HUES6 (cell line): ENCODE results near the gene ACAD8.
A peak's percentile ranks its signal among the peaks of the same experiment; 100 is the strongest.
"Not testable (repeated sequence)": the region's sequence is repeated elsewhere in the genome, so short reads cannot be mapped to it uniquely, and the experiment has no call there.

ENCODE experiments used
- H3K27ac ChIP-seq: 2 replicates; pipeline ENCODE4 v1.7.0; 2013; ENCODE audit warnings: low read depth, mild to moderate bottlenecking, low read length, inconsistent platforms
- H3K27me3 ChIP-seq: 2 replicates; pipeline ENCODE4 v1.6.1; 2013; ENCODE audit warnings: low read length; ENCODE audit not compliant: control insufficient read depth, insufficient read depth
- H3K36me3 ChIP-seq: 2 replicates; pipeline ENCODE4 v1.6.1; 2013; ENCODE audit warnings: low read length; ENCODE audit not compliant: control insufficient read depth, insufficient read depth
- H3K4me1 ChIP-seq: 2 replicates; pipeline ENCODE4 v1.6.1; 2013; ENCODE audit warnings: low read length; ENCODE audit not compliant: control insufficient read depth, insufficient read depth
- H3K4me3 ChIP-seq: 2 replicates; pipeline ENCODE4 v1.5.1; 2013; ENCODE audit warnings: low read depth, low read length
- H3K9ac ChIP-seq: one replicate; pipeline ENCODE4 v1.6.1; 2013; ENCODE audit warnings: mild to moderate bottlenecking, low read length
- H3K9me3 ChIP-seq: 2 replicates; pipeline ENCODE4 v1.6.1; 2013; ENCODE audit warnings: low read depth, low read length; ENCODE audit not compliant: control insufficient read depth, insufficient read depth

Gene ACAD8

DNA sequence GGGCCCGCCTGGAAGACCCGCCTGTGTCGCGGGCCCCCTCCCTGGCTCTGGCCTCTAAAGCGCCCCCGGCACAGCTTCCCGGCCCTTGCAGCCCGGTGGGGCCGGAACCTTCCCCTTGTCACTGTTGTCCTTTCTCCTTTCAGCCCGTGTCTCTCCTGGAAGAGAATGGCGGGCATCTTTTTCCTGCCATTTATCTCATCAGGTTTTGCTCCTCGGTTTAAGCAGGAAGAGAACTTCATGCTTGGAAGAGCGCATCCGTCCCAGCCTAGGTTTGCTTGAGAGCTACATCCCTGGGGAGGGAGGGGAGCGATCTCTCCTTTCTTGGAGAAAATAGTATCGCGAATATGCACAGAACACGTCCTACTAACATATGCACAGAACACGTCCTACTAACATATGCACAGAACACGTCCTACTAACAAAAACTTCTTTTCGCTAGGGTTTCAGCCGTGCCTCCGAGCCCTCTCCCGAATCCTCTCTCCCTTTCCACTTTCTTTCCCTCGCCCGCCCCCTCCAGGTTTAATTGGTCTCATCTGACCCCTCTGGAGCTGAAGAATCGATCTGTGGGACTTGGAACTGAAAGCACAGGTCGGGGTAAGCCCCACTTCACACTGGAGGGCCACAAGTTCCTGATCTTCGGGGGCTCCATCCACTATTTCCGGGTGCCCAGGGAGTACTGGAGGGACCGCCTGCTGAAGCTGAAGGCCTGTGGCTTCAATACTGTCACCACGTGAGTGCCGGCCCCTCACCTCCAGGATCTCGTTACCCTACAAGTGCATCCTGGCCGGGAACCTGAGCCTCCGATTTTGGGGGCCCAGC, 24.0 kb downstream of the ACAD8 start:
- Histone ChIP-seq H3K4me1 (peaks cover 29% of the 10 kb centered on the region), H3K27me3 (peaks cover 25% of the 10 kb centered on the region), H3K4me3 (peak overlapping the region; percentile 78), H3K36me3 (peaks cover 12% of the 10 kb centered on the region; the same call in 1 of the 2 replicates), H3K9ac (peak overlapping the region; percentile 75), H3K27ac (no peak overlapping the region), H3K9me3 (peaks cover 3% of the 10 kb centered on the region; the same call in 1 of the 2 replicates)

DNA sequence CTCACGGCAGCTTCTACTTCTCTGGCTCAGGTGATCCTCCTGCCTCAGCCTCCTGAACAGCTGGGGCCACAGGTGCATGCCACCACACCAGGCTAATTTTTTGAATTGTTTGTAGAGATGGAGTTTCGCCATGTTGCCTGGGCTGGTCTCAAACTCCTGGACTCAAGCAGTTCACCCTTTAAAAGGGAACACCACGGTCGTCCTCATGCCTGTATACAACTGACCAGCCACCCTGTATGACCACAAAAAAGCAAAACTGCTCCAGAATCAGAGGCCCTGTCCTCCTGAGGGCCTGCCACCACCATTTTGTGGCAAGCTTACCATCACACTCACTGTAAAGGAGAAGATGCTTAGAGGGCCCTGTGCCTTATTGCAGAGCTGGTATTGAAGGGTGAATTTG, 25.0 kb downstream of the ACAD8 start:
- no peak overlapping the region for H3K9ac ChIP-seq
- H3K27me3 ChIP-seq: peaks cover 25% of the 10 kb centered on the region
- no peak overlapping the region for H3K27ac ChIP-seq
- H3K4me3 ChIP-seq: no peak overlapping the region
- H3K9me3 ChIP-seq: peaks cover 3% of the 10 kb centered on the region; the same call in 1 of the 2 replicates
- H3K36me3 ChIP-seq: peaks cover 16% of the 10 kb centered on the region; the same call in 1 of the 2 replicates
- peaks cover 21% of the 10 kb centered on the region for H3K4me1 ChIP-seq

DNA sequence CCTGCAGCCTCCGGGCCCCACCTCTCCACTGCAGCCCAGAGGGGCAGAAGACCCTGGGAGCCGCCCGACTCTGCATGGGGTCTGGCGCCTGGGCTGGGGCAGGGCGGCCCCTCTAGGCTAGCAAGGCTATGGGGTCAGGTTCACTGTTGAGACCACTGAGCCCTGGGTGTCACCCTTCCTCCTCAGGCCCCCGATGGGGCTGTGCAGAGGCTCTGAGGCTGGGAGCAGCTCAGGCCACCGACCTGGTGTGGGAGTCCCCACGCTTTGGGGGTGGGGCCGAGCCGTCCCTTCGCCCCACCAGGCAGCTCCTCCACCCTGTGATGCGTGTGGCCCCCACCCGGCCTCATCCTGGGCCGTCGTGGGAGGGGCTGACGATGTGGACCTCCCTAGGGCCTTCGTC, 28.3 kb downstream of the ACAD8 start:
- not testable (repeated sequence) for H3K27me3 ChIP-seq, H3K4me1 ChIP-seq, H3K9me3 ChIP-seq, H3K9ac ChIP-seq, H3K27ac ChIP-seq, H3K4me3 ChIP-seq
- peaks cover 31% of the 10 kb centered on the region for H3K36me3 ChIP-seq

DNA sequence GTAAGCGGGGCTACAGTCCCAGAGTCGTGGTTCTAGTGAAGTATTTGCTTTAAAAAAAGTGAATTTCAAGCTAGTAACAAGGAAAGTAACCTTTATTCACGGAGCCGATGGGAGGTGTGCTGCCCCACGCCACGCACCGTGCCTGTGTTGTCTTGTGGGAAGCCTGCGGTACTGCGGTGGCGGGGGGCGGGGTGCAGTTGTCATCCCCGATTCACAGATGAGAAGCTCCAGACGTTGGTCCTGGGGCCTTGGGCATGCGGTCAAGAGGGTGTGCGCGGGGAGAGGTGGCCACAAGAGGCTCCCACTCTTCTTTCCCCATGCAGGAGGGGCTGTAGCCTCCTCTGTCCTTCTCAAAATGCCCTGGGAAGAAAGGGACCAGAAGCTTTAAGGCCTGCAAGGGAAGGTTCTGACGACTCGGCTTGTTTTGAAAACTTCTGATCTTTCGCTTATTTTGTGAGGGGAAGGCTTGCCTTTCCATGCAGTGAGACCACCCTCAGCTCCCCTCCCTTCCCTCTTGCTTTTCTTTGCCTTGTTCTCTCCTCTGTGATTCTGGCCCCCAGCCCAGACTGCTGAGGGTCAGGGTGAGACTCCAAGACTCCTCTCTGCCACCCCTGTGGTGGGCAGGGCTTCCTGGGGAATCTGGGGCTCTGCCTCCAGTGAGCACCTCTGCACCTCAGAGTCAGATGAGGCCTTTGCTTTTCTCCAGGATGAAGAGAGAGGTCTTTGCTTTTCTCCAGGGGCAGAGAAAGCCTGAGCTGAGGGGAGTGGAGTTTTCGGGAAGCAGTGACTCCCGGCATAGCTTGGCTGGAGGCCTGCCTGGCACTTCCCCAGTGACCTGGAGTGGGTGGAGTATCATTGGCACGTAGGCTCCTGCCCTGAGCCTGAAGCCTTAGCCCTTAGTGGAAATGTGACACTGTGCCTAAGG, 29.0 kb downstream of the ACAD8 start:
- peaks cover 4% of the 10 kb centered on the region; the same call in 1 of the 2 replicates for H3K4me1 ChIP-seq
- H3K9ac ChIP-seq: no peak overlapping the region
- H3K27me3 ChIP-seq: peaks cover under 1% of the 10 kb centered on the region
- no peak overlapping the region for H3K27ac ChIP-seq
- H3K9me3 ChIP-seq: peaks cover 3% of the 10 kb centered on the region; the same call in 1 of the 2 replicates
- no peak overlapping the region for H3K4me3 ChIP-seq
- peaks cover 31% of the 10 kb centered on the region for H3K36me3 ChIP-seq

DNA sequence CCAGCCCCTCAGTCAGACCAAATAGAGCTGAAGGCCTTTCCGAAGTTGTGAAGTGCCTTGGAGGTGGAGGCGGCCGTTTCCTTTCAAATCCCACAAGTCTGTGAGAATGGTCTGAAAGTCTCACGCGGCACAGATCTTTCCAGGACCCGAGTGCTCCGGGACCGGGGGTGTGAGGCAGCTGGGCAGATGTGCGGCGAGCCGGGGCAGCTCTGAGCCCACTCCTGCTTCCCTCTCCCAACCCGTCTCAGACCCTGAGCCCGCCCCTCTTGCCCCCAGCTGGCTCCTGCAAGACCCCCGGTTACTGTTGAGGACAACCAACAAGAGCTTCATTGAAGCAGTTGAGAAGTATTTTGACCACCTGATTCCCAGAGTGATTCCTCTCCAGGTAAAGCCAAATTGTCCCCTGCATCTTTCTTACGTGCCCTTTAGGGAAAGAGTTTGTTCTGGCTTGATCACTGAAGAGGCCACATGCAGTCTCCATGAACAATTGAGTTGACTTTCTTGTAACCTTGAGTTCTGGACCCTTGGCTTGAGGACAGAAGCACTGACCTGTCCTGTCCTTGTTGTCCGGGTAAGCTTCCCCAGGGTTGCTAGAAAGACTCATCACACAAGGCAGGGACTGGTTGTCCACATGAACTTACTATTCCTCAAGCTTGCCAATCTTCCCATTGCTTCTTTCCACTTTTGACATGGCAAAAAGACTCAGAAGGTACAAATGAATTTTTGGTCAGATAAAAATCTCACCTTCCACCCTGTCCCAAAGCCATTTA, 30.3 kb downstream of the ACAD8 start:
- Histone ChIP-seq H3K27ac (no peak overlapping the region), H3K36me3 (peaks cover 24% of the 10 kb centered on the region), H3K27me3 (no peaks in the 10 kb centered on the region), H3K4me1 (peaks cover 7% of the 10 kb centered on the region; the same call in 1 of the 2 replicates), H3K9ac (no peak overlapping the region), H3K9me3 (no peaks in the 10 kb centered on the region; the same call in 1 of the 2 replicates), H3K4me3 (no peak overlapping the region)

DNA sequence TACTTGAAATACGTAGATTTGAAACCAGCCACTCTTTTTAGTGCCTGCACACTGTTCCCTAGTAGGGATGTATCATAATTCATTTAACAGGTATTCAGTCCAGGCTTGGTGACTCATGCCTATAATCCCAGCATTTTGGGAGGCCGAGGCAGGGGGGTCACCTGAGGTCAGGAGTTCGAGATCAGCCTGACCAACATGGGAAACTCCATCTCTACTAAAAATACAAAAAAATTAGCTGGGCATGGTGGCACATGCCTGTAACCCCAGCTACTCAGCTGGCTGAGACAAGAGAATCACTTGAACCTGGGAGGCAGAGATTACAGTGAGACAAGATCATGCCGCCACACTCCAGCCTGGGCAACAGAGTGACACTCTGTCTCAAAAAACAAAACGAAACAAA, 31.0 kb downstream of the ACAD8 start:
- not testable (repeated sequence) for H3K27ac ChIP-seq, H3K27me3 ChIP-seq, H3K9ac ChIP-seq, H3K4me3 ChIP-seq, H3K9me3 ChIP-seq
- peaks cover 14% of the 10 kb centered on the region; the same call in 1 of the 2 replicates for H3K4me1 ChIP-seq
- H3K36me3 ChIP-seq: peaks cover 21% of the 10 kb centered on the region

DNA sequence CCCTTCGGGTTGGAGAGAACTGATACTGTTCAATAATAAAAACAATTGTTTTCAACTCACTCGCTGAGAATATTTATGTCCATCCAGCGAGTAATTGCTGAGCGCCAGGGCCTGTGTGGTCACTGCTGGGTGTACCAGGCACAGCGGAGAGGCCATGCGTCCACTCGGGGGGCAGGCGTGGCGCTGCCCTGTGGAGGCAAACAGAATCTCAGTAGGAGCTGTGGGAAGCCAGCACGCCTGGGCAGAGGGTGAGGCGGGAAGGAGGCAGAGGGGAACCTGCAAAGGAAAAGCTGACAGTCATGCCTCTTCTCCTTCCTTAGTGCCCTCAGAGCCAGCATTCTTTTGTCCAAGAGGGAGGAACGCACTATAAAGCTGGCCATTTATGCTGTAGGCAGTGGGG, 34.2 kb downstream of the ACAD8 start:
- H3K27ac ChIP-seq: no peak overlapping the region
- H3K9ac ChIP-seq: no peak overlapping the region
- no peaks in the 10 kb centered on the region for H3K9me3 ChIP-seq
- peaks cover 17% of the 10 kb centered on the region for H3K36me3 ChIP-seq
- no peaks in the 10 kb centered on the region for H3K27me3 ChIP-seq
- no peak overlapping the region for H3K4me3 ChIP-seq
- peaks cover 20% of the 10 kb centered on the region for H3K4me1 ChIP-seq

DNA sequence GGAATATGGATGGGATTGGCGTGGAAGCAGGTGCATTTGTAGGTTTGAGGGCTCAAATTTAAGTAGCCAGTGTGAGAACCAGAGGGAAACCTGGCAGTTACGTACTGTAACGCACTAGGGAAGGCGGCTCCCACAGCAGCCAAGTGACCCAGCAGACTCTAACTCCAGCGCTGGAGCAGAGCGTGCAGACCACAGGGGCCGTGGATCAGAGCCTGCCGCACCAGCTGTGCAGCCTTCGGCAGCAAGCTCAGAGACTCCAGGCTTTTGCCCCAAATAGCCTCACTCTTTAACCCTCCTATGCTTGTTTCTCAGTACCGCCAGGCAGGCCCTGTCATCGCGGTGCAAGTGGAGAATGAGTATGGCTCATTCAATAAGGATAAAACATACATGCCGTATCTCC, 35.1 kb downstream of the ACAD8 start:
- no peak overlapping the region for H3K4me3 ChIP-seq
- peaks cover 22% of the 10 kb centered on the region for H3K36me3 ChIP-seq
- H3K9ac ChIP-seq: no peak overlapping the region
- H3K9me3 ChIP-seq: no peaks in the 10 kb centered on the region
- H3K4me1 ChIP-seq: peaks cover 20% of the 10 kb centered on the region
- no peak overlapping the region for H3K27ac ChIP-seq
- H3K27me3 ChIP-seq: no peaks in the 10 kb centered on the region

DNA sequence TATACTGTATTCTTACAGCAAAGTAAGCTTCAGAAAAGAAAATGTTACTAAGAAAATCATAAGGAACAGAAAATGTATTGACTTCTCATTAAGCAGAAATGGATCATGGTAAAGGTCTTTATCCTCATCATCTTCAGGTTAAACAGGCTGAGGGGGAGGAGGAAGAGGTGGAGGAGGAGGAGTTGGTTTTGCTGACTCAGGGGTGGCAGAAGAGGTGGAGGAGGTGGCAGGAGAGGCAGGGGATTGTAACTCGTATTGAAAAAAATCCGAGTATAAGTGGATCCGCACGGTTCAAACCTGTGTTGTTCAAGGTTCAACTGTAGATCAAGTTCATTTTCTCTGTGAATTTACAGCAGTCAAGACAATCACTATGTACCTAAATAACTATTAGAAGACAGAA, 35.8 kb downstream of the ACAD8 start:
- Histone ChIP-seq H3K9me3 (no peaks in the 10 kb centered on the region), H3K4me3 (no peak overlapping the region), H3K27me3 (no peaks in the 10 kb centered on the region), H3K9ac (no peak overlapping the region), H3K27ac (no peak overlapping the region), H3K4me1 (peaks cover 20% of the 10 kb centered on the region), H3K36me3 (peaks cover 19% of the 10 kb centered on the region)

DNA sequence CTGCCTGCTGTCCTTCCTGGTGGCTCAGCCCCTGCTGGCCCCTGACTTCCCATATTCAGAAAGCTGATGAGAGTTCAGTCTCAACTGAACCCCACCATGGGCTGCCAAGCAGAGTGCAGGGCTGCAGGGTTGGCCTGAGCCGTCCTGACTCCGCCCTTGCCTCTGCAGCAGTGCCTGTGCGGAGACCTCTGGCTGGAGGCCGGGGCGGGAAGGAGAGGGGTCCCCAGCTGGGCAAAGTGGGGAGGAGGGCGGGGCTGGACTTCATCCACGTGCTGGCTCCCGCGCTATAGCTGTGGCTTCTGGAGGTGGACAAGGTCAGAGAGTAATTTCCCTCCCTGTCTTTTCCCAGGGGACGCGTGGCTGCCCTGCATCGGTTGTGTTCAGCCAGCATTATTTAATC, 36.4 kb downstream of the ACAD8 start:
- H3K4me1 ChIP-seq: peaks cover 20% of the 10 kb centered on the region
- H3K9me3 ChIP-seq: no peaks in the 10 kb centered on the region
- no peak overlapping the region for H3K9ac ChIP-seq
- H3K27ac ChIP-seq: no peak overlapping the region
- H3K36me3 ChIP-seq: peaks cover 16% of the 10 kb centered on the region
- H3K4me3 ChIP-seq: no peak overlapping the region
- H3K27me3 ChIP-seq: no peaks in the 10 kb centered on the region
